Endothelial cell of umbilical vein (primary cell): ENCODE data around the gene CDC14B. TPM values are rescaled to one million over a fixed set of nuclear protein-coding genes. Genes with fewer than 3 reads are reported as not detected.

Source experiments
- BruUV-seq: library from RNA; stranded (reverse); fragments of 400-500 nt; replicated peaks from 2 replicates; lab custom pipeline; 2021; lab: Mats Ljungman, UMichigan
- CTCF ChIA-PET: fragments of 300-600, 350-600 bp; sonication (Branson Sonifier 250); formaldehyde crosslinking; loops from one replicate; lab custom pipeline; 2021; ENCODE audit warnings: antibody characterized with exemption, inconsistent platforms; lab: Charles Lee
- POLR2A ChIA-PET: fragments of 300-600, 350-600 bp; sonication (Branson Sonifier 250); formaldehyde crosslinking; loops from one replicate; lab custom pipeline; 2021; ENCODE audit warnings: antibody characterized with exemption, inconsistent platforms; lab: Charles Lee
- DNase-seq: peaks from one replicate; pipeline ENCODE4 v3.0.0-alpha.2; 2011; ENCODE audit warnings: low read depth, low spot score
- FAIRE-seq: peaks from 2 replicates; lab custom pipeline; 2011; peaks lifted over from hg19 to GRCh38; lab: Jason Lieb, UNC
- H2AFZ ChIP-seq: 2 replicates; pipeline ENCODE4 v1.6.0; 2012; ENCODE audit warnings: low read depth, low read length, control low read depth, inconsistent platforms
- H3K27ac ChIP-seq: 2 replicates; pipeline ENCODE4 v1.5.1; 2011; ENCODE audit warnings: low read depth, mild to moderate bottlenecking, control low read depth, low read length, moderate library complexity; ENCODE audit not compliant: insufficient read depth
- H3K27me3 ChIP-seq, 2 experiments: 2 replicates each; pipeline versions ENCODE4 v1.6.0 to v1.6.1; 2011; ENCODE audit warnings: low read length in 2 of 2, mixed read lengths in 1 of 2; ENCODE audit not compliant: control insufficient read depth in 2 of 2, insufficient read depth in 2 of 2
- H3K36me3 ChIP-seq, 2 experiments: 2 replicates in 1 of 2; 3 replicates in 1 of 2; pipeline ENCODE4 v1.5.1; 2011; ENCODE audit warnings: low read length in 2 of 2, mild to moderate bottlenecking in 1 of 2, moderate library complexity in 1 of 2; ENCODE audit not compliant: control insufficient read depth in 2 of 2, insufficient read depth in 2 of 2; ENCODE audit errors: extremely low read depth in 1 of 2
- H3K4me1 ChIP-seq: 3 replicates; pipeline ENCODE4 v1.5.1; 2011; ENCODE audit warnings: mild to moderate bottlenecking, low read length; ENCODE audit not compliant: control insufficient read depth, insufficient read depth; ENCODE audit errors: extremely low read depth
- H3K4me2 ChIP-seq: 2 replicates; pipeline ENCODE4 v1.6.1; 2011; ENCODE audit warnings: low read length, control low read depth, mixed read lengths; ENCODE audit not compliant: insufficient read depth
- H3K4me3 ChIP-seq, 3 experiments: fragments of 200-600 bp in 1 of 3; sonication (generic), shearing (Covaris generic) in 1 of 3; replicated peaks in 1 of 3; 2 replicates each; pipeline ENCODE4 v1.5.1; 2011 to 2016; ENCODE audit warnings: control low read depth in 3 of 3, low read length in 3 of 3, mild to moderate bottlenecking in 2 of 3, inconsistent platforms in 1 of 3, low read depth in 1 of 3, moderate library complexity in 1 of 3; ENCODE audit not compliant: insufficient read depth in 1 of 3
- H3K79me2 ChIP-seq: 2 replicates; pipeline ENCODE4 v1.6.0; 2012; ENCODE audit warnings: low read length, inconsistent platforms; ENCODE audit not compliant: control insufficient read depth, insufficient read depth
- H3K9ac ChIP-seq: replicated peaks from 2 replicates; pipeline ENCODE3; 2011; ENCODE audit warnings: low read length, control low read depth; ENCODE audit not compliant: insufficient read depth; ENCODE audit errors: extremely low read depth
- H3K9me1 ChIP-seq: replicated peaks from 3 replicates; pipeline ENCODE4 v1.6.0; 2011; ENCODE audit warnings: mild to moderate bottlenecking, low read length; ENCODE audit not compliant: control insufficient read depth, insufficient read depth; ENCODE audit errors: extremely low read depth
- H3K9me3 ChIP-seq: replicated peaks from 2 replicates; pipeline ENCODE4 v1.5.1; 2012; ENCODE audit warnings: low read length, inconsistent platforms; ENCODE audit not compliant: control insufficient read depth, insufficient read depth
- H4K20me1 ChIP-seq: replicated peaks from 2 replicates; pipeline ENCODE3; 2011; ENCODE audit warnings: mild to moderate bottlenecking, low read length; ENCODE audit not compliant: control insufficient read depth, insufficient read depth; ENCODE audit errors: extremely low read depth
- EZH2 ChIP-seq: IDR thresholded peaks from 2 replicates; pipeline ENCODE4 v1.6.1; 2012; ENCODE audit warnings: borderline replicate concordance, low read depth, mild to moderate bottlenecking, moderate library complexity, low read length, inconsistent platforms; ENCODE audit not compliant: severe bottlenecking
- FOS ChIP-seq: IDR thresholded peaks from 2 replicates; pipeline ENCODE4 v1.6.1; 2011; ENCODE audit warnings: mild to moderate bottlenecking, low read length, moderate library complexity, borderline replicate concordance; ENCODE audit not compliant: insufficient read depth
- GATA2 ChIP-seq: IDR thresholded peaks from 2 replicates; pipeline ENCODE4 v1.7.0; 2011; ENCODE audit warnings: low read depth, mild to moderate bottlenecking, moderate library complexity, mixed read lengths, low read length; ENCODE audit not compliant: insufficient read length, insufficient read depth
- JUN ChIP-seq: IDR thresholded peaks from 2 replicates; pipeline ENCODE4 v1.6.1; 2011; ENCODE audit warnings: borderline replicate concordance, low read depth; ENCODE audit not compliant: insufficient read length, insufficient read depth
- MYC ChIP-seq: IDR thresholded peaks from one replicate; pipeline ENCODE4 v1.6.1; 2011; ENCODE audit warnings: mild to moderate bottlenecking, low read depth, low read length
- POLR2A ChIP-seq: IDR thresholded peaks from 2 replicates; pipeline ENCODE4 v1.6.1; 2012; ENCODE audit warnings: low read depth, mild to moderate bottlenecking, control low read depth, low read length
- POLR2AphosphoS5 ChIP-seq: IDR thresholded peaks from 2 replicates; pipeline ENCODE4 v1.6.1; 2012; ENCODE audit warnings: low read depth, mild to moderate bottlenecking, control low read depth, low read length, moderate library complexity; ENCODE audit not compliant: insufficient read depth
- dilution Hi-C: fragments of 300-500 bp; cut with MboI; formaldehyde crosslinking; loops from one replicate; pipeline ENCODE4 v1.15.0; 2019; ENCODE audit warnings: low sequenced_read_pairs; ENCODE audit not compliant: extremely low pct_ligation_motif_present
- intact Hi-C: fragments of 100-400 bp; cut with micrococcal nuclease; formaldehyde crosslinking; loops from one replicate; pipeline ENCODE4 v1.10.0; 2022
- polyA plus RNA-seq, 4 experiments: library from polyadenylated mRNA; depleted of rRNA in 3 of 4; stranded (reverse) in 3 of 4; unstranded in 1 of 4; fragments of >200 nt; gene quantifications; 2 replicates each; pipeline versions ENCODE4 v1.2.1 to v1.2.3, GENCODE V29; 2011 to 2012; ENCODE audit warnings: missing spikeins in 1 of 4
- total RNA-seq: library from RNA; stranded (reverse); gene quantifications from 2 replicates; pipeline ENCODE4 v1.2.3, GENCODE V29; 2021
- TF ChIP-seq, protein P1 (sequence below), 2 donors: IDR thresholded peaks; 1 replicate in 1 of 2; 2 replicates in 1 of 2; pipeline ENCODE4 v1.5.1; 2011; ENCODE audit warnings: low read length in 2 of 2, mild to moderate bottlenecking in 2 of 2, moderate library complexity in 2 of 2, control low read depth in 1 of 2, inconsistent platforms in 1 of 2, low read depth in 1 of 2; ENCODE audit not compliant: insufficient read depth in 1 of 2; ENCODE audit errors: extremely low read depth in 1 of 2
- TF ChIP-seq, protein P2 (sequence below): IDR thresholded peaks from 2 replicates; pipeline ENCODE4 v1.6.1; 2011; ENCODE audit not compliant: insufficient read depth, insufficient read length

Gene CDC14B
- total and polyA plus RNA-seq, 2 donors (not counting 3 experiments of a cell fraction or from before 2014, with no cell fraction given), result 0.39 to 0.93 TPM

DNA sequence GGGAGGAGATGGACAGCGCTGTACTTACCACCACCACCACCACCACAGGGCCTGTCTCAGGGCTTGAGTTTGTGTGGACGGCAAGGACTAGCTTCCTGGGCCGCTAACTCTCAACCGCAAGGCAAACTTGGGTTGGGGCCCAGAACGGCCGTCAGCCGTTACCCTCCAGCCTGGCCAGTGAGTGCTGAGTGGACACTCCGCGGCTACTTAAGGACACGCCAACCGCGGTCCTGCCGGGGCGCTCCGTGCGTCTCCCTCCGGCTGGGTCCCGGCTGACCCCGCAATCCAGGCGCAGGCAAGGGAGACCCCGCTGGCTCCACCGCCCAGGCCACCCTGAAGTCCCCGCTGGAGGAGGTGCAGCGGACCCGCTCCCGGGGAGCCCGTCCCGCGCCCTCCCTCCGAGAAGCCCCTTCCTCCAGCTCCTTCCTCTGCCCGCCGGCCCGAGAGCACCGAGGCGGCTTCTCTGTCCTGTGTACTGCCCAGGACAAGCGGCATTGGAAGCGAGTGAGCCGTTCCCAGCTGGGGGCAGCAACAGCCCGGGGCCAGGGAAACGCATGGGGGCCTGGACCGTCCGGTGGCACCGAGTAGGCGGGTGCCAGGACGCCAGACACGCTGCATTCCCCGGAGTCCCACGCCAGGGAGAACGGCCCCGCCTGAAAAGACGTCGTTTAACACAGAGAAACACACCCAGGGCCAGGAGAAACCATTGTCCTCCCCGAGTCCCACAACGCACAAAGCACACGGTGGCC lies 123.1 kb downstream of the CDC14B start:
- Histone ChIP-seq H3K36me3 (no peaks in the 10 kb centered on the region), H3K4me2 (no peak overlapping the region), H3K4me1 (no peaks in the 10 kb centered on the region), H3K9me1 (no peaks in the 10 kb centered on the region), H3K27ac (no peak overlapping the region), H3K27me3 (no peaks in the 10 kb centered on the region), H3K4me3 (no peak overlapping the region), H3K79me2 (no peaks in the 10 kb centered on the region), H4K20me1 (no peaks in the 10 kb centered on the region), H2AFZ (no peak overlapping the region), H3K9ac (no peak overlapping the region), H3K9me3 (no peaks in the 10 kb centered on the region)
- FAIRE-seq (no peak), DNase-seq (no peak)
- TF ChIP-seq JUN (no peak), POLR2AphosphoS5 (no peak), GATA2 (no peak), MYC (no peak), POLR2A (no peak), FOS (no peak), EZH2 (no peak)
- TF ChIP-seq, protein P1, sequence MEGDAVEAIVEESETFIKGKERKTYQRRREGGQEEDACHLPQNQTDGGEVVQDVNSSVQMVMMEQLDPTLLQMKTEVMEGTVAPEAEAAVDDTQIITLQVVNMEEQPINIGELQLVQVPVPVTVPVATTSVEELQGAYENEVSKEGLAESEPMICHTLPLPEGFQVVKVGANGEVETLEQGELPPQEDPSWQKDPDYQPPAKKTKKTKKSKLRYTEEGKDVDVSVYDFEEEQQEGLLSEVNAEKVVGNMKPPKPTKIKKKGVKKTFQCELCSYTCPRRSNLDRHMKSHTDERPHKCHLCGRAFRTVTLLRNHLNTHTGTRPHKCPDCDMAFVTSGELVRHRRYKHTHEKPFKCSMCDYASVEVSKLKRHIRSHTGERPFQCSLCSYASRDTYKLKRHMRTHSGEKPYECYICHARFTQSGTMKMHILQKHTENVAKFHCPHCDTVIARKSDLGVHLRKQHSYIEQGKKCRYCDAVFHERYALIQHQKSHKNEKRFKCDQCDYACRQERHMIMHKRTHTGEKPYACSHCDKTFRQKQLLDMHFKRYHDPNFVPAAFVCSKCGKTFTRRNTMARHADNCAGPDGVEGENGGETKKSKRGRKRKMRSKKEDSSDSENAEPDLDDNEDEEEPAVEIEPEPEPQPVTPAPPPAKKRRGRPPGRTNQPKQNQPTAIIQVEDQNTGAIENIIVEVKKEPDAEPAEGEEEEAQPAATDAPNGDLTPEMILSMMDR (IDR thresholded peaks at IDR 0.05; ENCODE audit: extremely low read depth in 1 of 2, insufficient read depth in 1 of 2, low read depth in 1 of 2, low read length in 2 of 2), result no peak
- TF ChIP-seq, protein P2, sequence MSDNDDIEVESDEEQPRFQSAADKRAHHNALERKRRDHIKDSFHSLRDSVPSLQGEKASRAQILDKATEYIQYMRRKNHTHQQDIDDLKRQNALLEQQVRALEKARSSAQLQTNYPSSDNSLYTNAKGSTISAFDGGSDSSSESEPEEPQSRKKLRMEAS, result no peak
- no TSS peak for BruUV-seq
- ChIA-PET CTCF (no interaction called here), POLR2A (no interaction called here)
- dilution Hi-C loops, result no loop called here
- intact Hi-C loops, result no loop called here
